Osteoblast (primary cell): Measurements from ENCODE around the gene BLVRB. TPM values are rescaled to one million over a fixed set of nuclear protein-coding genes. Genes with fewer than 3 reads are reported as not detected.
"Not testable (repeated sequence)": the region's sequence is repeated elsewhere in the genome, so short reads cannot be mapped to it uniquely, and the experiment has no call there.

Experiments
- DNase-seq: peaks from one replicate; pipeline ENCODE4 v3.0.0; 2011; ENCODE audit warnings: low spot score, mixed read lengths; ENCODE audit not compliant: insufficient read length; ENCODE audit errors: missing footprints
- H2AFZ ChIP-seq: 2 replicates; pipeline ENCODE4 v1.6.0; 2011; ENCODE audit warnings: mild to moderate bottlenecking, low read length
- H3K27ac ChIP-seq: 2 replicates; pipeline ENCODE4 v1.5.1; 2011; ENCODE audit warnings: mild to moderate bottlenecking, low read depth, low read length, moderate library complexity
- H3K27me3 ChIP-seq: 2 replicates; pipeline ENCODE4 v1.6.0; 2012; ENCODE audit warnings: mild to moderate bottlenecking, control low read depth, inconsistent platforms, low read length, moderate library complexity; ENCODE audit not compliant: insufficient read depth
- H3K36me3 ChIP-seq: 2 replicates; pipeline ENCODE4 v1.5.1; 2011; ENCODE audit warnings: mild to moderate bottlenecking, low read length, control low read depth, moderate library complexity; ENCODE audit not compliant: insufficient read depth
- H3K4me1 ChIP-seq: 2 replicates; pipeline ENCODE4 v1.5.1; 2011; ENCODE audit warnings: mild to moderate bottlenecking, low read length, control low read depth, moderate library complexity; ENCODE audit not compliant: insufficient read depth
- H3K4me2 ChIP-seq: 2 replicates; pipeline ENCODE4 v1.6.0; 2011; ENCODE audit warnings: mild to moderate bottlenecking, low read length; ENCODE audit not compliant: insufficient read depth
- H3K4me3 ChIP-seq: fragments of 200-600 bp; sonication (generic); 3 replicates; pipeline ENCODE4 v1.5.1; 2012; ENCODE audit warnings: mild to moderate bottlenecking, low read length, inconsistent platforms; ENCODE audit not compliant: insufficient read depth
- H3K79me2 ChIP-seq: 2 replicates; pipeline ENCODE4 v1.6.0; 2012; ENCODE audit warnings: mild to moderate bottlenecking, low read length, control low read depth, inconsistent platforms; ENCODE audit not compliant: insufficient read depth
- H3K9me3 ChIP-seq: 2 replicates; pipeline ENCODE4 v1.5.1; 2011; ENCODE audit warnings: low read depth, low read length, control low read depth
- H4K20me1 ChIP-seq: 2 replicates; pipeline ENCODE4 v1.6.0; 2012; ENCODE audit warnings: mild to moderate bottlenecking, low read length, control low read depth; ENCODE audit not compliant: insufficient read depth
- total RNA-seq: library from RNA; depleted of rRNA; stranded (reverse); fragments of >200 nt; gene quantifications from 2 replicates; pipeline ENCODE4 v1.2.3, GENCODE V29; 2012
- TF ChIP-seq, protein P1 (sequence below): IDR thresholded peaks from 2 replicates; pipeline ENCODE4 v1.5.1; 2011; ENCODE audit warnings: mild to moderate bottlenecking, low read depth, low read length, moderate library complexity; ENCODE audit errors: extremely low read depth

Gene BLVRB
- total RNA-seq, 1 donor, result 82.2 TPM

DNA sequence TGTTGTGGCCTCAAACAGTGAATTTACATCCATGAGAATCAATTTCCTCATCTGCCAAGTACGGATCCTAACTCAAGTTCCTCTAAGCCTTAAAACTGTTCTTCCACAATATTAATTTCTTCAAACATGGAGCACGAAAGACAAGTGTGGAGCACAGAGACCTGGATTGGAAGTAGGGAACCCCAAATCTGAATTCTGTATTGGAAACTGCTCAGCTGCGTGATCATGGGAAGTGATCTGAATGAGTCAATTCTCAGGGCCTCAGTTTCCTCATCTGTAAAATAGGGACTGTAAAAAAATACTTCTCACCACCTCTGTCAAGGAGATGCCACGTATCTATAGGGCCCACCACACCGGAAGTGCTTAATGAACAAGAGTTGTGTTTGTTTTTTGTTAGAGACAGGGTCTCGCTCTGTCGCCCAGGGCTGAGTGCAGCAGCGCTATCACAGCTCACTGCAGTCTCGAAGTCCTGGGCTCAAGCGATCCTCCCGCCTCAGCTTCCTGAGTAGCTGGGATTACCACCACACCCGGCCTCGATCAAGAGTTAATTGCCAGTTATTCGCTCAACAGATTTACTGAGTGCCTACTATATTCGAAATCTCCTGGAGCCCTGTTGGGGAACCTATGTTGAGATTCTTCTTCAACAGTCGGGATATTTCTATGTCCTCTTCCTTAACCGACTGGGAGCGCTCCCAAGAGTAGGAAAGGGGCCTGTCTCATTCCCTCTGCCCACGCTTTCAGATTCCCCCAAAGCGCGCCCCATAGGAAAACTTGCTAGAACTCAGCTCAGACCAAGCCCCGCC is 23.0 kb downstream of the BLVRB start:
- Histone ChIP-seq H3K27me3 (no peaks in the 10 kb centered on the region), H3K36me3 (peaks cover 26% of the 10 kb centered on the region), H3K4me3 (peak overlapping the region; percentile 100), H3K27ac (peak overlapping the region; percentile 85), H3K79me2 (peaks cover 44% of the 10 kb centered on the region), H3K9me3 (no peaks in the 10 kb centered on the region), H2AFZ (peak overlapping the region; percentile 82), H3K4me2 (peak overlapping the region; percentile 97), H4K20me1 (peaks cover 32% of the 10 kb centered on the region), H3K4me1 (peaks cover 15% of the 10 kb centered on the region)
- TF ChIP-seq, protein P1, sequence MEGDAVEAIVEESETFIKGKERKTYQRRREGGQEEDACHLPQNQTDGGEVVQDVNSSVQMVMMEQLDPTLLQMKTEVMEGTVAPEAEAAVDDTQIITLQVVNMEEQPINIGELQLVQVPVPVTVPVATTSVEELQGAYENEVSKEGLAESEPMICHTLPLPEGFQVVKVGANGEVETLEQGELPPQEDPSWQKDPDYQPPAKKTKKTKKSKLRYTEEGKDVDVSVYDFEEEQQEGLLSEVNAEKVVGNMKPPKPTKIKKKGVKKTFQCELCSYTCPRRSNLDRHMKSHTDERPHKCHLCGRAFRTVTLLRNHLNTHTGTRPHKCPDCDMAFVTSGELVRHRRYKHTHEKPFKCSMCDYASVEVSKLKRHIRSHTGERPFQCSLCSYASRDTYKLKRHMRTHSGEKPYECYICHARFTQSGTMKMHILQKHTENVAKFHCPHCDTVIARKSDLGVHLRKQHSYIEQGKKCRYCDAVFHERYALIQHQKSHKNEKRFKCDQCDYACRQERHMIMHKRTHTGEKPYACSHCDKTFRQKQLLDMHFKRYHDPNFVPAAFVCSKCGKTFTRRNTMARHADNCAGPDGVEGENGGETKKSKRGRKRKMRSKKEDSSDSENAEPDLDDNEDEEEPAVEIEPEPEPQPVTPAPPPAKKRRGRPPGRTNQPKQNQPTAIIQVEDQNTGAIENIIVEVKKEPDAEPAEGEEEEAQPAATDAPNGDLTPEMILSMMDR, result no peak
- DNase-seq, result no peak

DNA sequence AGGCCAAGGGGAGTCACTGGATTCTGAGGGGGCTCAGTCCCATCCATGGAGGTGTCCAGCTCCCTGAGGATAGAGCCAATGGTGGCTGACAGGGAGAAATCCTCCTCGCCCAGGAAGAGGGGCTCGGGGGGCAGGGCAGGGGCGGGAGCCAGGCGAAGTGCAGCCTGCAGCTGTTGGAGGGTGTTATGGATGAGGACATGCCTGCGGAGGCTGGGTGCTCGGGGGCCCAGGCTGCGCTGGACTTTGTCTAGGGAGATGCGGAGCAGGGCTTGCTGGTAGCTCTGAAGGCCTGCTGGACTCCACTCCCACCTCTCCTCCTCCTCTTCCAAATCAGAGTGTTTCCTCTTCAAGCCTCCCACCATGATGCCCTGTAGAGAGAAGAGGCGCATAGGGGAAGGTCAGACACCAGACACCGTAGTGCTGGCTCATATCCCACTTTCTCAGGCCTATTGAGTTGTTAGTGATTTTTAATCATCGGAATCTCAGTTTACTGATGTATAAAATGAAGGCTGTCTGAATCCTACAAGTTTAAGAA is 23.8 kb downstream of the BLVRB start:
- peak overlapping the region; percentile 100 for H3K4me3 ChIP-seq
- H3K27me3 ChIP-seq, result no peaks in the 10 kb centered on the region
- H3K79me2 ChIP-seq, result peaks cover 44% of the 10 kb centered on the region
- H3K4me2 ChIP-seq, result peak overlapping the region; percentile 97
- H3K36me3 ChIP-seq, result peaks cover 26% of the 10 kb centered on the region
- peaks cover 32% of the 10 kb centered on the region for H4K20me1 ChIP-seq
- TF ChIP-seq, protein P1, result no peak
- no peaks in the 10 kb centered on the region for H3K9me3 ChIP-seq
- peak overlapping the region; percentile 85 for H3K27ac ChIP-seq
- H2AFZ ChIP-seq, result no peak overlapping the region
- H3K4me1 ChIP-seq, result peaks cover 15% of the 10 kb centered on the region
- no peak for DNase-seq

DNA sequence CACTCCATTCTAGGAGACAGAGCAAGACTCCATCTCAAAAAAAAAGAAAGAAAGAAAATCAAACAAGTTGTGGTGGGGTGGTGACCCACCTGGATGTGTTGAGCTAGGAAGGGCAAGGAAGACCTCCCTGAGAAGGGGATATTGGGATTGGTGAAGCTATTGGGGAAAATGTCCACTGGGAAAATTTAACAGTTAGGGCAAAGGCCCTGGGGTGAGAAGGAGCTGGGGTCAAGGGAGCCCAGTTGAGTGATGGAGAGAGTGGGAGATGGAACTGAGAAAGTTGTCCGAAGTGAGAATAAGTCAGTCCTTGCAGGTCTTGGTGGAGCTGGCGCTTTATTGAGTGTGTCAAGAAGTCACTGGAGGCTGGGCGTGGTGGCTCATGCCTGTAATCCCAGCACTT is 27.3 kb downstream of the BLVRB start:
- no peak overlapping the region for H2AFZ ChIP-seq
- TF ChIP-seq, protein P1, result no peak
- H3K27me3 ChIP-seq, result no peaks in the 10 kb centered on the region
- DNase-seq, result no peak
- peaks cover 8% of the 10 kb centered on the region for H3K4me1 ChIP-seq
- H3K4me3 ChIP-seq, result no peak overlapping the region
- peaks cover 35% of the 10 kb centered on the region for H3K79me2 ChIP-seq
- peaks cover 26% of the 10 kb centered on the region for H3K36me3 ChIP-seq
- no peaks in the 10 kb centered on the region for H3K9me3 ChIP-seq
- H4K20me1 ChIP-seq, result peaks cover 32% of the 10 kb centered on the region
- no peak overlapping the region for H3K4me2 ChIP-seq
- H3K27ac ChIP-seq, result no peak overlapping the region

DNA sequence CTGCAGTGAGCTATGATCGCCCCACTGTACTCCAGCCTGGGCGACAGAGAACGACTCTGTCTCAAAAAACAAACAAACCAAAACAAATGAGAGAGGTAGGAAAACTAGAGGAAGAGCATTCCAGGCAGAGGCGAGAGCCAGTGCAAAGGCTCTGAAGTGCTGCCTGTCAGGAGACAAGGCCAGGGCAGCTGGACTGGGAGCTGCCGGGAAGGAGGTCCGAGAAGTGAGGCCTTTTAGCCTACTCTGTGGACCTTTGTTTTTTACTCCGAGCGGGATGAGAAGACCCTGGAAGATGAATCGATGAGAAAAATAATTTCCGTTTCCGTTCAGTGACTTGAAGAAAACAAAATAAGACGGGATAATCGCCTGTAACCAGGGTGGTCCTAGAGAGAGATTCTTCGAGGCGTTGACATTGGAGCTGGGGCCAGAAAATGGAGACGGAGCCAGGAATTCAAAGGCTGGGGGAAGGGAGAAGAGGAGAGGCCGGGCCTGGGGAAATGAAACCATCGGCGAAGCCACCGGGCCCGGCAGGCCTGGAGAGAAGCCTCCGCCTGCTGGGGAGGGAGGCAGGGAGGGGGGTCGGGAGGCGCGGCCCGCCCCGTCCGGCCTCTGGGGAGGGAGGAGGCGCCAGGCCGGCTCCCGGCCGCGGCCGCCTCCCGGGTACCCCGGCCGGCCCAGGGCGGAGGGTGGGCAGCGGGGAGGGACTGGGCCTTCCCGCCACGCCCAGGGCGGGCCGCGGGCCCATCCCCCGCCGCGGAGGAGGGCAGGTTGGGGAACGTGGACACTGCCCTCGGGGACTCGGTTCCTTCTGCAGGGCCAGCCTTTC is 31.9 kb downstream of the BLVRB start:
- Histone ChIP-seq H3K79me2 (no peaks in the 10 kb centered on the region), H4K20me1 (no peaks in the 10 kb centered on the region), H3K4me2 (peak overlapping the region; percentile 86), H3K36me3 (no peaks in the 10 kb centered on the region), H3K4me3 (peak overlapping the region; percentile 70), H3K9me3 (no peaks in the 10 kb centered on the region), H3K27ac (peak overlapping the region; percentile 86), H3K27me3 (no peaks in the 10 kb centered on the region), H3K4me1 (peaks cover 12% of the 10 kb centered on the region), H2AFZ (peak overlapping the region; percentile 89)
- DNase-seq, result peak; percentile 98
- TF ChIP-seq, protein P1, result no peak

DNA sequence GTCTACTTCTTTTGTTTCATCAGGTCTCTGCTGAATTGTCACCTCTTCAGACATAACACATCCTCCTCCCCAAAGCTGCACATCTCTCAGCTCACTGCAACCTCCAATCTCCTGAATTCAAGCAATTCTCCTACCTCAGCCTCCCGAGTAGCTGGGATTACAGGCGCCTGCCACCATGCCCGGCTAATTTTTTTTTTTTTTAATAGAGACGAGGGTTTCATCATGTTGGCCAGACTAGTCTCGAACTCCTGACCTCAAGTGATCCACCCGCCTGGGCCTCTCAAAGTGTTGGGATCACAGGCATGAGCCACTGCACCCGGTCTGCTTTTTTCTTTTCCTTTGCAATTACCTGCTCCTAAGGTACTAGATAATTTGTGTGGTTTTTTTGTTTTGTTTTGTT is 32.8 kb downstream of the BLVRB start:
- peak overlapping the region; percentile 86 for H3K27ac ChIP-seq
- H3K4me1 ChIP-seq, result peaks cover 12% of the 10 kb centered on the region
- not testable (repeated sequence) for H3K9me3 ChIP-seq, H3K36me3 ChIP-seq, H4K20me1 ChIP-seq, H3K27me3 ChIP-seq, H3K79me2 ChIP-seq, DNase-seq
- peak overlapping the region; percentile 87 for H2AFZ ChIP-seq
- peak overlapping the region; percentile 70 for H3K4me3 ChIP-seq
- H3K4me2 ChIP-seq, result peak overlapping the region; percentile 86
